SK-N-MC (cell line): Measurements from ENCODE around the gene HYAL1.

Experiments
- DNase-seq: peaks from one replicate; pipeline ENCODE4 v3.0.0-alpha.2; 2011; ENCODE audit warnings: low read depth, low spot score
- H3K27ac ChIP-seq: fragments of 200-600 bp; sonication (generic); 2 replicates; pipeline ENCODE4 v1.5.1; 2016; ENCODE audit warnings: mixed run types
- H3K36me3 ChIP-seq: fragments of 200-600 bp; sonication (generic); 2 replicates; pipeline ENCODE4 v1.6.1; 2017; ENCODE audit warnings: antibody characterized with exemption, low read length, mixed read lengths; ENCODE audit not compliant: insufficient read depth
- H3K4me3 ChIP-seq: fragments of 200-600 bp; sonication (generic); 2 replicates; pipeline ENCODE4 v1.5.1; 2016
- H3K9ac ChIP-seq: fragments of 200-600 bp; sonication (generic); 2 replicates; pipeline ENCODE4 v1.8.0; 2017; ENCODE audit warnings: mixed run types, mixed read lengths; ENCODE audit not compliant: insufficient read length
- H3K9me3 ChIP-seq: fragments of 200-600 bp; sonication (generic); 2 replicates; pipeline ENCODE4 v1.6.1; 2017; ENCODE audit warnings: low read depth, mild to moderate bottlenecking, antibody characterized with exemption, low read length, moderate library complexity, mixed read lengths
- EZH2 ChIP-seq: fragments of 200-600 bp; sonication (generic); IDR thresholded peaks from one replicate; pipeline ENCODE4 v1.6.1; 2017; ENCODE audit warnings: antibody characterized with exemption
- FOXP2 ChIP-seq: optimal IDR thresholded peaks from 2 replicates; pipeline ENCODE3; 2011; ENCODE audit warnings: mild to moderate bottlenecking, moderate library complexity; ENCODE audit not compliant: insufficient read depth; ENCODE audit errors: extremely low read length, control extremely low read depth
- POLR2AphosphoS5 ChIP-seq: IDR thresholded peaks from 2 replicates; pipeline ENCODE4 v1.6.1; 2012; ENCODE audit warnings: mild to moderate bottlenecking, low read depth, low read length, borderline replicate concordance

Gene HYAL1

DNA sequence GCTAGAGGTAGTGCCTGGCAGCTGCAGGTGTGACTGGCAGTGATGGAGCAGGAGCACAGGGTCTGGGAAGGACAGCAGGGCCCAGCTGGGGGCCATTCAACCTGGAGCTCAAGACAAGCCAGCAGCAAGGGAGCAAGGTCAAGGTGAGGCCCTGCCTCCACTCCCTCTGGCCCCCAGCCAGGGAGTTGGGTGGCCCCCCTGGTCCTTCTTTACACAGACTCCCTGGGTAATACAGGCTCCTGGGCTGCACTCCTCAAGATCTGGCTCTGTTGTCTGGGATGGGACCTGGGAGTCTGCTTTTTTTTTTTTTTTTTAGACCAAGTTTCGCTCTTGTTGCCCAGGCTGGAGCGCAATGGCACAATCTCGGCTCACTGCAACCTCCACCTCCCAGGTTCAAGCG lies 52.9 kb downstream of the HYAL1 start:
- no peaks in the 10 kb centered on the region for H3K9me3 ChIP-seq
- no peak overlapping the region for H3K4me3 ChIP-seq
- H3K36me3 ChIP-seq = no peaks in the 10 kb centered on the region
- no peak for DNase-seq
- H3K9ac ChIP-seq = no peak overlapping the region
- TF ChIP-seq EZH2 (no peak), FOXP2 (no peak), POLR2AphosphoS5 (no peak)
- no peak overlapping the region for H3K27ac ChIP-seq
